Gastroesophageal sphincter (tissue), 4 donors: ENCODE results near the gene CACNA1C. TPM values are rescaled to one million over a fixed set of nuclear protein-coding genes. Genes with fewer than 3 reads are reported as not detected.

ENCODE experiments used
- ATAC-seq: fragments of 150-250 bp; one replicate; pipeline ENCODE4 v1.9.1; 2016; ENCODE audit warnings: mild to moderate bottlenecking, moderate library complexity
- H3K27ac ChIP-seq, 4 donors: fragments of 200-600 bp; sonication (generic) in 3 of 4; 1 replicate in 3 of 4; 2 replicates in 1 of 4; pipeline ENCODE4 v1.5.1; 2016 to 2019
- H3K27me3 ChIP-seq: fragments of 200-600 bp; sonication (generic); one replicate; pipeline ENCODE4 v1.5.1; 2019
- H3K36me3 ChIP-seq, 2 donors: fragments of 200-600 bp; sonication (generic); one replicate each; pipeline ENCODE4 v1.5.1; 2019; ENCODE audit warnings: control low read depth in 1 of 2
- H3K4me1 ChIP-seq, 3 donors: fragments of 200-600 bp; sonication (generic); 1 replicate in 2 of 3; 2 replicates in 1 of 3; pipeline ENCODE4 v1.5.1; 2016 to 2019; ENCODE audit warnings: control low read depth in 2 of 3
- H3K4me3 ChIP-seq, 2 donors: fragments of 200-600 bp; sonication (generic); one replicate each; pipeline ENCODE4 v1.5.1; 2019; ENCODE audit warnings: mild to moderate bottlenecking in 1 of 2, moderate library complexity in 1 of 2
- H3K9me3 ChIP-seq, 3 donors: fragments of 200-600 bp; sonication (generic); one replicate each; pipeline ENCODE4 v1.5.1; 2017 to 2019; ENCODE audit warnings: control low read depth in 2 of 3
- CTCF ChIP-seq, 4 experiments: fragments of 200-600 bp in 2 of 4; fragments of 450-650 bp in 2 of 4; sonication (generic) in 1 of 4; IDR thresholded peaks; one replicate each; pipeline ENCODE4 v1.5.1; 2017 to 2019; ENCODE audit warnings: antibody characterized with exemption in 4 of 4, mild to moderate bottlenecking in 2 of 4, moderate library complexity in 2 of 4
- EP300 ChIP-seq: sonication (generic); formaldehyde crosslinking; IDR thresholded peaks from one replicate; pipeline ENCODE4 v1.6.1; 2017; ENCODE audit warnings: antibody characterized with exemption, mild to moderate bottlenecking
- POLR2A ChIP-seq, 2 donors: fragments of 450-650 bp; IDR thresholded peaks; one replicate each; pipeline ENCODE4 v1.6.1; 2017; ENCODE audit warnings: antibody characterized with exemption in 2 of 2, mild to moderate bottlenecking in 2 of 2, moderate library complexity in 1 of 2
- POLR2AphosphoS5 ChIP-seq: sonication (generic); formaldehyde crosslinking; IDR thresholded peaks from one replicate; pipeline ENCODE4 v1.6.1; 2017; ENCODE audit warnings: antibody characterized with exemption
- WGBS, 2 donors: methylation state at CpG; one replicate each; pipeline ENCODE4 v1.1.5; 2018; ENCODE audit warnings: low coverage in 1 of 2; 5-methylcytosine and 5-hydroxymethylcytosine counted together
- total RNA-seq, 4 donors: library from RNA; depleted of rRNA; stranded (reverse); fragments of >200 nt; gene quantifications; one replicate each; pipeline ENCODE4 v1.1.0, GENCODE V29; 2016

CACNA1C gene
- total RNA-seq, 4 donors from 2014 or later, result 22.9 to 96.2 (median 41.4) TPM

- TF ChIP-seq POLR2AphosphoS5, result no peak
- Histone ChIP-seq H3K27me3 (no peaks in the 10 kb centered on the region), H3K9me3 (no peaks in the 10 kb centered on the region), H3K4me3 (no peak overlapping the region), H3K27ac (no peak overlapping the region), H3K4me1 (peaks cover 0 to 17% (median 0%) of the 10 kb centered on the region in 3 donors), H3K36me3 (peaks cover 0 to 65% of the 10 kb centered on the region in 2 donors)
- WGBS, 2 donors, result 89% methylated on average over 5 of the region's 14 CpGs; no CpG with 5 or more reads in 1 of the 2 donors
- ATAC-seq, result no peak
These were observed 599.2 kb downstream of the CACNA1C start for GRCh38 chr12:2652011-2652400.

GRCh38 chr12:2652401-2653081, 599.8 kb downstream of the CACNA1C start:
- no peak for ATAC-seq
- Histone ChIP-seq H3K27me3 (no peaks in the 10 kb centered on the region), H3K9me3 (no peaks in the 10 kb centered on the region), H3K4me3 (no peak overlapping the region), H3K36me3 (peaks cover 0 to 71% of the 10 kb centered on the region in 2 donors), H3K27ac (no peak overlapping the region), H3K4me1 (peaks cover 0 to 17% (median 0%) of the 10 kb centered on the region in 3 donors)
- TF ChIP-seq EP300 (no peak), CTCF (IDR thresholded peaks at IDR 0.05) (no peak), POLR2A (IDR thresholded peaks at IDR 0.05) (no peak), POLR2AphosphoS5 (no peak)
- WGBS, 2 donors, result 100% methylated on average over 1 of the region's 33 CpGs; no CpG with 5 or more reads in 1 of the 2 donors

GRCh38 chr12:2653461-2653965, 600.7 kb downstream of the CACNA1C start:
- H3K4me3 ChIP-seq, result no peak overlapping the region
- ATAC-seq, result no peak
- H3K27me3 ChIP-seq, result no peaks in the 10 kb centered on the region
- no peaks in the 10 kb centered on the region for H3K9me3 ChIP-seq
- WGBS, 2 donors, result 92% methylated on average over 3 to 19 of the region's 22 CpGs
- TF ChIP-seq EP300 (no peak), CTCF (IDR thresholded peaks at IDR 0.05) (no peak), POLR2A (IDR thresholded peaks at IDR 0.05) (no peak), POLR2AphosphoS5 (no peak)
- H3K4me1 ChIP-seq, result peaks cover 0 to 17% (median 0%) of the 10 kb centered on the region in 3 donors
- no peak overlapping the region for H3K27ac ChIP-seq
- H3K36me3 ChIP-seq, result peaks cover 0 to 80% of the 10 kb centered on the region in 2 donors

- Histone ChIP-seq H3K36me3 (peaks cover 0 to 88% of the 10 kb centered on the region in 2 donors), H3K27me3 (no peaks in the 10 kb centered on the region), H3K4me3 (no peak overlapping the region), H3K4me1 (peaks cover 0 to 13% (median 0%) of the 10 kb centered on the region in 3 donors), H3K9me3 (no peaks in the 10 kb centered on the region), H3K27ac (no peak overlapping the region)
- TF ChIP-seq EP300 (no peak), POLR2A (IDR thresholded peaks at IDR 0.05) (no peak), POLR2AphosphoS5 (no peak), CTCF (IDR thresholded peaks at IDR 0.05) (no peak)
- ATAC-seq, result no peak
- 80 to 100% methylated on average over 1 of the region's 8 CpGs for WGBS, 2 donors
These were observed 601.5 kb downstream of the CACNA1C start for GRCh38 chr12:2654311-2654710.

- 70 to 100% methylated on average over 1 to 4 of the region's 4 CpGs for WGBS, 2 donors
- Histone ChIP-seq H3K9me3 (no peaks in the 10 kb centered on the region), H3K27me3 (no peaks in the 10 kb centered on the region), H3K4me1 (peaks cover 0 to 9% (median 0%) of the 10 kb centered on the region in 3 donors), H3K4me3 (no peak overlapping the region), H3K27ac (no peak overlapping the region), H3K36me3 (peaks cover 0 to 93% of the 10 kb centered on the region in 2 donors)
- TF ChIP-seq EP300 (no peak), POLR2A (IDR thresholded peaks at IDR 0.05) (no peak), POLR2AphosphoS5 (no peak), CTCF (IDR thresholded peaks at IDR 0.05) (no peak)
- ATAC-seq, result no peak
These were observed 602.0 kb downstream of the CACNA1C start for GRCh38 chr12:2654741-2655140.
